Gastroesophageal sphincter (tissue), 3 donors: Measurements from ENCODE around the gene TBC1D23.

Experiments
- CTCF ChIP-seq, 4 experiments: fragments of 200-600 bp in 2 of 4; fragments of 450-650 bp in 2 of 4; sonication (generic) in 1 of 4; IDR thresholded peaks; one replicate each; pipeline ENCODE4 v1.5.1; 2017 to 2019; ENCODE audit warnings: antibody characterized with exemption in 4 of 4, mild to moderate bottlenecking in 2 of 4, moderate library complexity in 2 of 4
- POLR2A ChIP-seq, 2 donors: fragments of 450-650 bp; IDR thresholded peaks; one replicate each; pipeline ENCODE4 v1.6.1; 2017; ENCODE audit warnings: antibody characterized with exemption in 2 of 2, mild to moderate bottlenecking in 2 of 2, moderate library complexity in 1 of 2
- POLR2AphosphoS5 ChIP-seq: sonication (generic); formaldehyde crosslinking; IDR thresholded peaks from one replicate; pipeline ENCODE4 v1.6.1; 2017; ENCODE audit warnings: antibody characterized with exemption

GRCh38 chr3:100245136-100245535 is 15.7 kb upstream of the TBC1D23 start:
- TF ChIP-seq CTCF (IDR thresholded peaks at IDR 0.05) (no peak), POLR2AphosphoS5 (no peak), POLR2A (IDR thresholded peaks at IDR 0.05) (no peak)
